Progenitor cell of endocrine pancreas (in vitro differentiated cells): ENCODE results near the gene ALKBH8. TPM values are rescaled to one million over a fixed set of nuclear protein-coding genes. Genes with fewer than 3 reads are reported as not detected.

Experiments used
- DNase-seq: peaks from one replicate; pipeline ENCODE4 v3.0.0; 2021; ENCODE audit warnings: low spot score; ENCODE audit not compliant: unreplicated experiment
- H3K27ac Mint-ChIP-seq: 2 replicates; pipeline ENCODE4 v1.8.0; 2021; ENCODE audit warnings: mild to moderate bottlenecking, moderate library complexity, mixed read lengths
- H3K27me3 Mint-ChIP-seq: 2 replicates; pipeline ENCODE4 v1.8.0; 2021; ENCODE audit warnings: mixed read lengths
- H3K36me3 Mint-ChIP-seq: 2 replicates; pipeline ENCODE4 v1.8.0; 2022; ENCODE audit warnings: mixed read lengths; ENCODE audit not compliant: insufficient read depth
- H3K4me1 Mint-ChIP-seq: 2 replicates; pipeline ENCODE4 v1.8.0; 2021; ENCODE audit warnings: low read depth, mixed read lengths
- H3K4me3 Mint-ChIP-seq: 2 replicates; pipeline ENCODE4 v1.8.0; 2021; ENCODE audit warnings: low read depth, mild to moderate bottlenecking, moderate library complexity, mixed read lengths
- H3K9me3 Mint-ChIP-seq: 2 replicates; pipeline ENCODE4 v1.8.0; 2021; ENCODE audit warnings: low read depth, mixed read lengths
- CTCF ChIP-seq: fragments of 200-600 bp; sonication (generic); IDR thresholded peaks from one replicate; pipeline ENCODE4 v1.5.0; 2021; ENCODE audit warnings: antibody characterized with exemption, mild to moderate bottlenecking; ENCODE audit not compliant: unreplicated experiment
- total RNA-seq: library from RNA; stranded (reverse); gene quantifications from 2 replicates; pipeline ENCODE4 v1.2.1, GENCODE V29; 2021

Gene ALKBH8
- total RNA-seq, 1 donor from 2014 or later = 6.9 TPM

- H3K9me3 Mint-ChIP-seq = no peaks in the 10 kb centered on the region
- no peak for TF ChIP-seq CTCF
- H3K4me1 Mint-ChIP-seq = no peaks in the 10 kb centered on the region
Observed at GRCh38 chr11:107605061-107606006, 39.8 kb upstream of the ALKBH8 start.

DNA sequence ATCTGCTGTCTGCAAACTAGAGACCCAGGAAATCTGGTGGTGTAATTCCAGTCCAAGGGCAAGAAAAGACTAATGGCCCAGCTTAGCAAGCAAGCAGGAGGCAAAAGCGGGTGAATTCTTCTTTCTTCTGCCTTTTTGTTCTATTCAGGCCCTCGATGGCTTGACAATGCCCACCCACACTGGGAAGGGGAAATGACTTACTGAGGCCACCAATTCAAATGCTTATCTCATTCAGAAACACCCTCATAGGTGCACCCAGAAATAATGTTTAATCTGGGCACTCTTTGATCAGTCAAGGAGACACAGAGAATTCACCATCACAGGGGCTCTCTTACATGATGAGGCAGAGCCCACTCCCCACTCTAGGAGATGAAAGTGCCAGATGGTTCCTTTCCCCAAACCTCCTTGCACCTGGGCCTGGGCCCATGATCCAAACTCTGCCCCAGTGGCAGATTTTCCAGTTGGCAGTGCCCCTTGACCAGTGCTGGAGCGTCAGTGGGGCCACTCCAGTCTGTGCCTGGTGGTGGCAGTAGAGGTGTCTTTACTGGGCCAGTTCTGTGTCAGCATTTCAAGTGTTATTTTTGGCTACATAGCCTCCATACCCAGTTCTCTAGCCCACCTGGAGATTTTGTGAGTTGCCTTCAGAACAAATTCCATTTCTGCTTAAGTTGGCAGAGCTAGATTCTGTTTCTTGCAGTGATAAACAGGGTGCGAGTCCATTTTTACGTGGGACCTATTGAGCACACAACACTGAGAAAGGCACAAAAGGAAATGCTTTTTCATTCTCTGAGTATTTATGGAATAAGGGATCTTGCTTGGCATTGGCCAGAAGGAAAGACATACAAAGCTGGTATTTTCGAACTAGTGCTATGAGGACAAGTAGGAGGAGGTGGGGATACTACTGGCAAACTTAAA lies 32.9 kb upstream of the ALKBH8 start:
- no peaks in the 10 kb centered on the region for H3K9me3 Mint-ChIP-seq
- TF ChIP-seq CTCF = peak; percentile 52
- H3K4me1 Mint-ChIP-seq = no peaks in the 10 kb centered on the region
- H3K27ac Mint-ChIP-seq = no peak overlapping the region
- H3K27me3 Mint-ChIP-seq = peaks cover 63% of the 10 kb centered on the region
- no peak for DNase-seq
- no peak overlapping the region for H3K4me3 Mint-ChIP-seq
- H3K36me3 Mint-ChIP-seq = no peaks in the 10 kb centered on the region

More at GRCh38 chr11:107605061-107606006, 39.8 kb upstream of the ALKBH8 start:
- H3K36me3 Mint-ChIP-seq = no peaks in the 10 kb centered on the region
- H3K4me3 Mint-ChIP-seq = no peak overlapping the region
- H3K27ac Mint-ChIP-seq = no peak overlapping the region
- H3K27me3 Mint-ChIP-seq = peaks cover 17% of the 10 kb centered on the region
- DNase-seq = no peak

DNA sequence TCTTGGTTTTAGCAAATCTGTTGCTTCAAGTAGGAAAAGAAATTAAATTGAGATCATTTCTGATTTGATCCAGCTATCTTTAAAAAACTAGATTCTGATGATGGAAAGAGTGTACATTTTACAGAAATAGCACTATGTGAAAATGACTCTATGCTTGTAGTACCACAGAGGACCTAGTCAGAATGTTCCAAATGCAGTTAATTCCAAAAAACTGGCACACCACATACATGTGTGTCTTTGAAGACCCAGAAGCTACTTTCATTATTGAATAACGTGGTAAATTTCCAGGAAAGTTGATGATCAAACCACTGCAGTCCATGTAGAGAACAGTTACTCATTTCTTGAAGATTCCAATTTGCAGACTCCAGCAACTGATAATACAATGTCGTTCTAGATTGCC lies 29.2 kb upstream of the ALKBH8 start:
- peaks cover 8% of the 10 kb centered on the region for H3K4me1 Mint-ChIP-seq
- H3K9me3 Mint-ChIP-seq = no peaks in the 10 kb centered on the region
- H3K27ac Mint-ChIP-seq = no peak overlapping the region
- DNase-seq = no peak
- peaks cover 78% of the 10 kb centered on the region for H3K27me3 Mint-ChIP-seq
- no peak overlapping the region for H3K4me3 Mint-ChIP-seq
- no peak for TF ChIP-seq CTCF
- H3K36me3 Mint-ChIP-seq = no peaks in the 10 kb centered on the region

DNA sequence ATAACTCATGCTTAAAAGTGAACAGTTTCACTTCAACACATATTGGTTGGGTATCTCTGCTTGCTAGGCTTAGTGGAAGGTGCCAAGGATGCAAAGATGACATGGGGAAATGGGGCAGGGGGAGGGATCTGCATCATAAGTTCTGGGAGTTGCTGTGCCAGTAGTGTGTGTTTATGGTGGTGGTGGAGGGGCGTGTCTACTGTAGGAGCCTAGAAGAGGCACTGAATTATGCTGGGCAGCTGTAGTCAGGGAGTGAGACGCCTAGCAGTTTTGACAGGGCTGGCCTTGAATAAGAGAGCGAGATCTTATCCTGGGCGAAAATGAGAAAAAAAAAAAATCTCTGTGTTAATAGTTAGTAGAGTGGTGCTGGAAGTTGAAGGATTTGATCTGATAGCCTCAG lies 28.4 kb upstream of the ALKBH8 start:
- Mint-ChIP-seq H3K27me3 (peaks cover 86% of the 10 kb centered on the region), H3K9me3 (no peaks in the 10 kb centered on the region), H3K4me1 (peaks cover 9% of the 10 kb centered on the region), H3K27ac (no peak overlapping the region), H3K4me3 (no peak overlapping the region), H3K36me3 (no peaks in the 10 kb centered on the region)
- DNase-seq = no peak
- no peak for TF ChIP-seq CTCF

DNA sequence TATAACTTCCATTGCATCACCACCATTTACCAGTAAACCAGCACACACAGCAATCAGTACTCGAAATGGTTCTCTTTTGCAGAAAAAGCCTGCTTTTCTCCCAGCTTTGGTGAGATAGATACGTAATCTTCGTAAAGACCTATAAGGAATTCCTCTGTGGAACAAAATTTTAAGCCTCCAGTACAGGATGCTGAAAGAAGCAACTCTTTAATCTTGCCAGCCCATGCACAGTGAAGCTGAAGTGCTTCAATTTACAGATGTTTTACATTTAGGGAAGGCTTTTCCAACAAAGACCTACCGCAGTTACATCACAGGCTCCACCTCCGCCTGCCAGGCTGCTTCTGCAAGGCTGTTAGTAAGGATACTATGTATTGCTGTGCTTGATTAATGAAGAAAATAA lies 27.3 kb upstream of the ALKBH8 start:
- H3K27me3 Mint-ChIP-seq = peaks cover 87% of the 10 kb centered on the region
- no peak for DNase-seq
- no peak overlapping the region for H3K4me3 Mint-ChIP-seq
- H3K4me1 Mint-ChIP-seq = peaks cover 9% of the 10 kb centered on the region
- TF ChIP-seq CTCF = no peak
- no peaks in the 10 kb centered on the region for H3K9me3 Mint-ChIP-seq
- H3K36me3 Mint-ChIP-seq = no peaks in the 10 kb centered on the region
- H3K27ac Mint-ChIP-seq = no peak overlapping the region
